ENCODE measurements around the gene SLC15A3.

GRCh38 chr11:60985501-60985900, 33.5 kb upstream of the SLC15A3 start:
- TF ChIP-seq CTCF (conservative IDR thresholded peaks at IDR 0.05 in 1 of 2, IDR thresholded peaks at IDR 0.05 in 1 of 2; ENCODE audit: low read depth in 1 of 2, low read length in 2 of 2): no peak
- no peak for TF ChIP-seq EZH2 (IDR thresholded peaks at IDR 0.05; ENCODE audit: low read length, missing control alignments)
